ENCODE data around the gene CSF2.

CSF2 gene

GRCh38 chr5:132073231-132074013 lies at the start of gene CSF2:
CSF2 (plus strand) TSS chr5:132073789; CDS start chr5:132073824, 35 bp downstream.
- DNase-seq (ENCODE audit: extremely low read depth in 1 of 2, low read depth in 1 of 2) = no peak

GRCh38 chr5:132024117-132024435 lies 49.5 kb upstream of the CSF2 start:
- DNase-seq (ENCODE audit: extremely low read depth in 1 of 2, low read depth in 1 of 2) = no peak

- DNase-seq (ENCODE audit: extremely low read depth in 1 of 2, low read depth in 1 of 2) = no peak
These were observed 48.7 kb upstream of the CSF2 start for GRCh38 chr5:132024789-132025402.

- DNase-seq (ENCODE audit: extremely low read depth in 1 of 2, low read depth in 1 of 2) = no peak
These were observed 48.1 kb upstream of the CSF2 start for GRCh38 chr5:132025403-132025971.

GRCh38 chr5:132026516-132027008 lies 47.0 kb upstream of the CSF2 start:
- DNase-seq (ENCODE audit: extremely low read depth in 1 of 2, low read depth in 1 of 2) = peak; percentile 46 to 64

- no peak for DNase-seq (ENCODE audit: extremely low read depth in 1 of 2, low read depth in 1 of 2)
These were observed 46.6 kb upstream of the CSF2 start for GRCh38 chr5:132027027-132027426.

GRCh38 chr5:132029609-132030330 lies 43.8 kb upstream of the CSF2 start:
- no peak for DNase-seq (ENCODE audit: extremely low read depth in 1 of 2, low read depth in 1 of 2)

GRCh38 chr5:132030610-132031009 lies 43.0 kb upstream of the CSF2 start:
- no peak for DNase-seq (ENCODE audit: extremely low read depth in 1 of 2, low read depth in 1 of 2)

- no peak for DNase-seq (ENCODE audit: extremely low read depth in 1 of 2, low read depth in 1 of 2)
These were observed 41.4 kb upstream of the CSF2 start for GRCh38 chr5:132032196-132032595.

GRCh38 chr5:132033122-132033521 lies 40.5 kb upstream of the CSF2 start:
- DNase-seq (ENCODE audit: extremely low read depth in 1 of 2, low read depth in 1 of 2) = no peak

- no peak for DNase-seq (ENCODE audit: extremely low read depth in 1 of 2, low read depth in 1 of 2)
These were observed 36.2 kb upstream of the CSF2 start for GRCh38 chr5:132037353-132037752.

GRCh38 chr5:132044207-132044606 lies 29.4 kb upstream of the CSF2 start:
- no peak for DNase-seq (ENCODE audit: extremely low read depth in 1 of 2, low read depth in 1 of 2)

GRCh38 chr5:132046880-132047299 lies 26.7 kb upstream of the CSF2 start:
- DNase-seq (ENCODE audit: extremely low read depth in 1 of 2, low read depth in 1 of 2) = no peak

- DNase-seq (ENCODE audit: extremely low read depth in 1 of 2, low read depth in 1 of 2) = no peak
These were observed 24.5 kb upstream of the CSF2 start for GRCh38 chr5:132049093-132049492.

- no peak for DNase-seq (ENCODE audit: extremely low read depth in 1 of 2, low read depth in 1 of 2)
These were observed 24.0 kb upstream of the CSF2 start for GRCh38 chr5:132049559-132049958.

- no peak for DNase-seq (ENCODE audit: extremely low read depth in 1 of 2, low read depth in 1 of 2)
These were observed 23.5 kb upstream of the CSF2 start for GRCh38 chr5:132050136-132050535.

GRCh38 chr5:132050661-132051552 lies 22.7 kb upstream of the CSF2 start:
- DNase-seq (ENCODE audit: extremely low read depth in 1 of 2, low read depth in 1 of 2) = no peak

- DNase-seq (ENCODE audit: extremely low read depth in 1 of 2, low read depth in 1 of 2) = no peak
These were observed 21.1 kb upstream of the CSF2 start for GRCh38 chr5:132052520-132052919.

GRCh38 chr5:132053483-132053882 lies 20.1 kb upstream of the CSF2 start:
- no peak for DNase-seq (ENCODE audit: extremely low read depth in 1 of 2, low read depth in 1 of 2)

- no peak for DNase-seq (ENCODE audit: extremely low read depth in 1 of 2, low read depth in 1 of 2)
These were observed 19.4 kb upstream of the CSF2 start for GRCh38 chr5:132054031-132054696.

Measured in stimulated activated CD8-positive, alpha-beta memory T cell treated with anti-CD3 and anti-CD28 coated beads, Interleukin-7, amount 100 ng/mL, for 48 hours (primary cell).